NCI-H2029 treated with DMSO at 0.1 percent for 48 hours (cell line): ENCODE data around the gene GDF2.

Experiments used
- DNase-seq: peaks from one replicate; lab custom pipeline; 2025; lab: John Stamatoyannopoulos, UW

GDF2 gene

DNA sequence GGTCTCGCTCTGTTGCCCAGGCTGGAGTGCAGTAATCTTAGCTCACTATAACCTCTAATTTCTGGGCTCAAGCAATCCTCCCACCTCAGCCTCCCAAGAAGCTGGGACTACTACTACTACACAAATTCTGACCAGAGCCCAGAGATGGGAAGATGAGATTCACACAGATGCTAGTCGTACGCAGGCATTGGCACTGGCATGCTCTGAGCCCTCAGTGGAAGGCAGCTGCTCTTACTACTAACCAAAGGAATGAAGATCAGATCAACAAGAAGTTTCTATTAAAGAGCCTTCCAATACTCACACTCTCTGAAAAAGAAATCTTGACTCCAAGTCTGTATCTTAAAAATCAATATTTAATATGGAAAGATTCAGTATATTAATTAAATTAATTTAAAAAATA, 10.7 kb downstream of the GDF2 start:
- no peak for DNase-seq

DNA sequence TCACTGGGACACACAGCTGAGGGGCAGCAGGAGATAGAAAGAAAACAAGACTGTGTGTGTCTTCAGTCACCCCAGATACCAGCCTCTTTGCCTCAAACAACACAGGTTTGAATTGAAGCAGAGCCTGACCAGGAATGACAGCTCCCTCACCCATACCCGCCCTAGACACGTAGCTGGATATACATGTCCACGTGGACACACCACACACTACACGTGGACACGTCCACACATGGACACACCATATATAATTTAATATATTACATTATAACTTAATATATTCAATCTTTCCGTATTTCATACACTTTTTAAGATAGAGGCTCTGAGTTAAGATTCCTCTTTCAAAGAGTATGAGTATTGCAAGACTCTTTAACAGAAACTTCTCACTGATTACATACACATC, 11.3 kb downstream of the GDF2 start:
- no peak for DNase-seq

DNA sequence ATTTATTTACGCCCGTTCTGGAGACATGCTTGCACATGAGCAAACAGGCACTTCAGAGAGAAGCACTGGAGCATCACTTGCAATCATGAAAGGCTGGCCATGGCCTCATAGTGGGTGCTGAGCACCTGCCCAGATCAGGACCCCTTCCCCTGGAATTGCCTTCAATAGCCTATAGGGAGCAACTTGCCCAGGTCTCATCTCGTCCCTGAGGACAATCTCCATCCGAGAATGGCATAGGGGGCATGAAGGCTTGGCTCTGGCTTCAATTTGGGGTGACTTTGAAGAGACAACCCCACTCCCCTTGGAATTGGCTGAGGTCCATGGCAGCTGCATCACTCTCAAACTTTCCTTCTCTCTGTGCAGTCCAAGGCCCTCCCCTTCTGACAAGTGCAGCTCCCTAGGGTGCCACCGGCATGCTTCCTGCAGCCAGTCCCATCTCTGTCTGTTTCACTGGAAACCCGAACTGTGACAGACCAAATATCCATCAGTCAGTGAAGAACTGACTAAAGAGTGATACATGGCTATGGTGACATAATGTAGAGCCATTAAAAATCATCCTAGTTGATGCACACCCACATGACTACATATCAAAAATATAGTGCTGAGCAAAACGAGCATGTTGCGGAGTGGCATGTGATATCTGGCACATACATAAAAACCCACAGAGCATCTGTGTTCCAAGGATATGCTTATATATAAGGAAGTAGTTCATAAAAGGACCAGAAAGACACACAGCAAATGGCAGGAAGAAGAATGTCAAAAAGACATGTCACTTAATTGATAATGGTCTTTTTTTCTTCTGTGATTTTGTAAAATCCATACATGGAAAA, 12.4 kb downstream of the GDF2 start:
- DNase-seq, result no peak

DNA sequence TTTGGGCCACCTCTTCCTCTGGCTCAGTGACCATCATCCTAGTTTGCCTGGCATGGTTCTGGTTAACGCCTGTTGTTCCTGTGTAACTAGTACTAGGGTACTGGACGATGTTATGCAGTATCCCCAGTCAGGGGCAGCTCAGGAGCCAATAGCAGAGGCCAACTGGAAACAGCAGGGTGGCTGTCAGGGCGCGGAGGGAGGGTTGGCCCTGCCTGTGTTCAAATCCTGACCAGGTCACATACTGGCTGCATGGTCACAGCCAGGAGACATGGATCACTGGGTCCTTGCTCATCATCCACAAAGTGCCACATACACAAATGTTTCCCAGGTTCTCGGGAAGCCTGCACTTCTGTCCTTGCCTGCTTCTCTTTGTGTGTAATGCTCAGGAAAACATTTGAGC, 13.7 kb downstream of the GDF2 start:
- DNase-seq, result no peak

DNA sequence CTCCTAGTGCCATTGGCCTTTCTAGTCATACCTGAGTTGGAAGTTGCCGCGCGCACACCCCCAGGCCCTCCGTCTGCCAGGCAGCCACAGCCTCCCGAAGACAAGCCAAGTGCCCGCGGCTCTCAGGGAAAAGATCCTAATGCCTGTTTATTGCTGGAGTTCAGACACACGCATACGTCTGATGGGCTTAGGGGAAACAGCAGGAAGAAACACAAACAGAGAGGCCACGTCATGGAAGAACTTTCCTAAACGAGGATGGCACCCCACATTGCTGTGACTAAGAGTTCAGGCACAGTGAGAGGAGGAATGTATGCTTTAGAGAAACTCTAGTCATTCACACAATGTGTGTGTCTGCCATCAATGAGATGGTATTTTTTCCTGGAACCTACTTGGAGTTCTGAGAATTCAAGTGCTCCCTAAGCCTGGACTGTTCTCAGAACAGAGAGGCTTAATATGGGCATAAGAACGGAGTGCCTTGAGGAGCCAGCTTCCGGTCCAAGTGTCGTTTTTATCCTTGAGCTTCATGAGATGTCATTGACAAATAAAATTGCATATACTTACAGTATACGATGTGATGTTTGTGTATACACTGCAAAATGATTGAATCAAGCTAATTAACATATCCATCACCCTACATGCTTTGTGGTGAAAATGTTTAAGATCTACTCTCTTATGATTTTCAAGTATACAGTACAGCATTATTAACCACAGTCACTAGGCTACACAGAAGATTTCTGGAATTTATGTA, 14.3 kb downstream of the GDF2 start:
- no peak for DNase-seq

DNA sequence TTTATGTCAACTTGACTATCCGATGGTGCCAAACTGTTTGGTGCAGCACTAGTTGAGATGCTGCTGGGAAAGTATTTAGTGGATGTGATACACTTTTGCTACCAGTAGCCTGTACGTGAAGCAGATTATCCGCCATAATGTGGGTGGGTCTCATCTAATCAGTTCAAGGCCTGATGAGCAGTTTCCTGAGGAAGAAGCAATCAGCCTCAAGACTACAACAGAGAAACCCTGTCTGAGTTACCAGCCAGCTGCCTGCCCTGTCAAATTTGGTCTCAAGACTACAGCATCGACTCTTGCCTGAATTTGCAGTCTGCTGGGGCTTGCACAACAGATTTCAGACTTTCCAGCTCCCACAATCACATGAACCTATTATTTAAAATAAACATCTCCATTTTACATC, 15.1 kb downstream of the GDF2 start:
- no peak for DNase-seq

DNA sequence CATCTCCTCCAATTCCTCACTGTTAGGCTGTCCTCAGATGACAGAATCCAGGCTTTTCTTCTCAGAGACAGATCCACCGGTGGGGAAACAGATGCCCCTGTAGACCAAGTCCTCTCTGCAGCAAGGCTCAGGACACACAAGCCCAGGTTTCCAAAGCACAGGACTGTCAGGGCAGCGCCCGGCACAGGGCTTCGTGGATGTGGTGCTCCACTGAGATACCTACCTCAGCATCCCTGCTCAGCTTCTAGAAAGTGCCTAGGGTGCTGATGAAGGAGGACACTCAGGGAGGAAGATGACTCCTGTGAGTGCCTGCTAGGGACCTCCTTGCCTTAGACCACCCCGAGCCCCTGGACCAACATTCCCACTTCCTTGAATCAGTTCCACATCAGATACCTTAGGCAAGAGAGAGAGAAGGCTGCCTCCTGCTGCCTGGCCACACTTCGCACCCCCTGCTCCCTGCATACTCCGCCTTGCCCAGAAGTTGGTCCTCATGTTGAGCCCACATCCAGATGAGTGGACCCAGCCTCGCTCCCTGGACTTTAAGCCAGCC, 17.0 kb downstream of the GDF2 start:
- DNase-seq, result no peak

DNA sequence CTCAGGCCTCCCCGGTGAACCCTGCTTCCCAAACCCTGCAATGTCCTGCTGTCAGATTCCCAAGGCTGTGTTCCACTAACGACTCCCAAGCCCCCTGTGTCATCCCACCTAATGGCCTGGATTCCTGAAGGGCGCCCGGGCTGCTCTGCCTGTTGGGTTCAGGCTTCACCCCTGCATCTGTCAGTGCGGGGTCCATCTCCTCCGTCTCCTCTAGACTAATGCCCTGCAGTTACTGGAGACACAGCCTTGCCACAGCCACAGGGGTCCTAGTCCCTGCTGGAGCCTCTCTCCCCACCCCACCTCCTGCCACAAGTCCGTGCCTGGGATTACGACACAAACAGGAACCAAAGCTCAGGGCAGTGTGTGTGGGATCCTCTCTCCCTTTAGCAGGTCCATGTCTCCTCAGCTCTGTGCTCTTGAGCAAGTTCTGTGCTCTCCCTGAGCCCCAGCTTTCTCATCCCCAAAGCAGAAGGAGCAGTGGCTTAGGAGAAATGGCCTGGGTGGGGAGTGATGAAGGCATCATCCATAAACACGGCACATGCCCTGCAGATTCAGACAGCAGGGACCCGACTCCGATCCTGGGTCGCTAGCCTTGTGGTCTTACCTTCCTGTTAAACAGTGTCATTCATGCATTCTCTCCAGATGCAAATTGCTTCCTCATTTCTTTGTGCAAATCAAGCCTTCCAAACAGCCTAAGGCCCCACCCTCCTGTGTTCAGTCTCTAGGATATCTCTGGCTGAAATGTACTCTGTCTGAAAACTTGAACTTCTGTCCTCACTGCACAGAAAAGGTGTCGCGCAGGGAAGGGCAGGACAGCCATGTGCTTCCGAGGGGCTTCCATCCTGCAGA, 17.7 kb downstream of the GDF2 start:
- DNase-seq, result no peak

DNA sequence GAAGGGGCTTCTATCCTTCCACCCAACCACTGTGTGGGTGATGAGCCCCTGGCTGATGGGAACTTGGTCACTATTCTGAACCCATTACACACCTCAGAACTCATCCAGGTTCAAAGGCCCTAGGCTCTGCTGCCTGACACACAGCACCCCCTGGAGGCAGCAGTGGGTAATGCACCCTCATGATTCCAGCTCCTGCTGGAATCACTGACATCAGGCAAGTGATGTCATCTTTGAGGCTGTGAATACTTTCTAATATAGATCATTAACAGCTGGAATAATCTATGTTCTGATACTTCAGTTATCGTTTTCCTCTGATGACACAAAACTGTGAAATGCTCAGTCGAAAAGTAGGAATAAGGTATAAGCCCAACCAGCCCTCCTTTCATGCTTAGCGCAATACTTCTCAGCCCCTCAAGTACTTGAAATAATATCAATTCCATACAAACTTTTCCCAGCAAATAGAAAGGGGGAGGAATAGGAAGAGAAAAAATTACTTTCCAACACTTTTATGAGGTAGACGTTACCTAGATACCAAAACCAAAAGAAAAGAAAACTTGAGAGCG, 18.4 kb downstream of the GDF2 start:
- no peak for DNase-seq

DNA sequence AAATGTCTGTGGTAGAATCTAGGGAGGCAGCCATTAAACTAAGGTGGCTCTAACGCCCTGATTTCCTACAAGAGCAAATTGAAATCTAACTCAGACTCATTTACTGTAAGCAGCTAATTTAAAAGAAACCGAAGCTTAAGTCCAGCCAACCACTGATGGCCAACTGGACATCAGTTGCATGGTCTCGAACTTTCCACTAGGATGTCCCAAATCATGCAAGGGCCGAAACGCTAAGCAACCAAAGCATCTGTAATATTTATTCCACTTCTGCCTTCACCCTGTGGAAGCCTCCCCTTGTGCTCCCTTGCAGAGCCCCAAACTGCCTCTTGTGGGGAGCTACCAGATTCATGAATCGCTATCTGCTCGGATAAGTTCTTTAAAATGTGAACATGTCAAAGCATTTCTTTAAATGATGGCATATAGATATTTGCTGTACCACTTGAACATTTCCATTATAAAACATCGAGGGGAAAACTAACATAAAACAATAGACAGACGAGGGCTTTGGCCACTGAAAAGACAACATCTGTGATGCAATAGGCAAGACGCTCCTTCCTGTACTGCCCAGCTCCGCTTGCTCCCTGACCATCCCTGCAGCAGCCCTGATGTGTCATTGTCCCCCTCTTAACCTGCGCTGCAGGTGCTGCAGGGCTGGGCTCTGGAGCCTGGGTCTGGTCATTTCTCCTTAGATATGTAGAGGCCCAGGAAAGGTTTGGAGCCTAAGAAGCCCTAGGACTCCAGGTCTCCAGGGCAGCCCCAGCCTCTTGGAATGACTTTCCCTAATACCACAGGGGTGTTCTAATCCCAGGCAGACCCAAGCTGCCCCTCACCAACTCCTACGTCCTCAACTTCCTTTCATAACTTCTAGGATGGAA, 23.0 kb downstream of the GDF2 start:
- DNase-seq, result no peak

DNA sequence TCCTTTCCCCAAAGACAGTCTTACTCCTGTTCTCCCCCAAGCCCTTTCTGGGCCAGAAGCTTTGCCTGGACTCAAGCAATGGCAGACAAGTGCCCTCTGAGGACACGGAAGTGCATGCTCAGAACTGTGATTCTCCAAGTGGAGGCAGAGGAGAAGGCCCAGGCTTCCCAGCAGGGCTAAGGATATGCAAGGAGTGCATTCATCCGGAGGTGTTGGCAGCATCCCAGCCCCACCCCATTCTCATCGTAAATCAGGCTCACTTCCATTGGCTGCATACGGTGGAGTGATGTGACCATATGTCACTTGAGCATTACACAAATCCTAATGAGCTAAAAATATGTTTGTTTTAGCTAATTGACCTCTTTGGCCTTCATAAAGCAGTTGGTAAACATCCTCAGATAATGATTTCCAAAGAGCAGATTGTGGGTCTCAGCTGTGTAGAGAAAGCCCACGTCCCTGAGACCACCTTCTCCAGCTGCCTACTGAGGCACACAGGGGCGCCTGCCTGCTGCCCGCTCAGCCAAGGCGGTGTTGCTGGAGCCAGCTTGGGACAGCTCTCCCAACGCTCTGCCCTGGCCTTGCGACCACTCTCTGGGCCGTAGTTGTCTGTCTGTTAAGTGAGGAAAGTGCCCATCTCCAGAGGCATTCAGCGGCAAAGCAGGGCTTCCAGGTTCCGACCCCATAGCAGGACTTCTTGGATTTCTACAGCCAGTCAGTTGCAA, 24.5 kb downstream of the GDF2 start:
- DNase-seq, result no peak

DNA sequence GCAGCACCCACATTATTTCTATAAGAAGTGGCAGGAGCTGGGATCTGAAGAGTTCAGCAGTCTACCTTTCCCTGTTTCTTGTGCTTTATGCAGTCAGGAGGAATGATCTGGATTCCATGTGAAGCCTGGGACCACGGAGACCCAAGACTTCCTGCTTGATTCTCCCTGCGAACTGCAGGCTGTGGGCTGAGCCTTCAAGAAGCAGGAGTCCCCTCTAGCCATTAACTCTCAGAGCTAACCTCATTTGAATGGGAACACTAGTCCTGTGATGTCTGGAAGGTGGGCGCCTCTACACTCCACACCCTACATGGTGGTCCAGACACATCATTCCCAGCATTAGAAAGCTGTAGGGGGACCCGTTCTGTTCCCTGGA, 25.0 kb downstream of the GDF2 start:
- DNase-seq, result no peak

DNA sequence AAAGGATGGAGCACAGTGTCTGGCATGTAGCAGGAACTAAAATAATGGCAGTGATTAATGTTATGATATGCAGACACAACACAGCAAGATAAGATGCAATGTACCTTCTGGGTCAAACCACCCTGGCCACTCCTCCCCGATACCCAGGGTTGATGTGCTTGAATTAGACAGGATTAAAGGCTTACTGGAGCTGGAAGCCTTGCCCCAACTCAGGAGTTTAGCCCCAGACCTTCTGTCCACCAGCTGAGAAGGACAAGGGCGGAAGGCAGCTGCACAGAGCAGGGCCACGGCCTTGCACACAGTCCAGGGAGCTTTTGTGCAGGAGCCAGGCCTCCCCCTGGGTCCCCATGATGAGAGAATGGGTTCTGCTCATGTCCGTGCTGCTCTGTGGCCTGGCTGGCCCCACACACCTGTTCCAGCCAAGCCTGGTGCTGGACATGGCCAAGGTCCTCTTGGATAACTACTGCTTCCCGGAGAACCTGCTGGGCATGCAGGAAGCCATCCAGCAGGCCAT, 25.9 kb downstream of the GDF2 start, which contains the start of gene RBP3:
Gene RBP3 (plus strand): TSS at position 226 of the 514 bp plus-strand sequence. CDS start 122 bp downstream, at position 348.
- no peak for DNase-seq

DNA sequence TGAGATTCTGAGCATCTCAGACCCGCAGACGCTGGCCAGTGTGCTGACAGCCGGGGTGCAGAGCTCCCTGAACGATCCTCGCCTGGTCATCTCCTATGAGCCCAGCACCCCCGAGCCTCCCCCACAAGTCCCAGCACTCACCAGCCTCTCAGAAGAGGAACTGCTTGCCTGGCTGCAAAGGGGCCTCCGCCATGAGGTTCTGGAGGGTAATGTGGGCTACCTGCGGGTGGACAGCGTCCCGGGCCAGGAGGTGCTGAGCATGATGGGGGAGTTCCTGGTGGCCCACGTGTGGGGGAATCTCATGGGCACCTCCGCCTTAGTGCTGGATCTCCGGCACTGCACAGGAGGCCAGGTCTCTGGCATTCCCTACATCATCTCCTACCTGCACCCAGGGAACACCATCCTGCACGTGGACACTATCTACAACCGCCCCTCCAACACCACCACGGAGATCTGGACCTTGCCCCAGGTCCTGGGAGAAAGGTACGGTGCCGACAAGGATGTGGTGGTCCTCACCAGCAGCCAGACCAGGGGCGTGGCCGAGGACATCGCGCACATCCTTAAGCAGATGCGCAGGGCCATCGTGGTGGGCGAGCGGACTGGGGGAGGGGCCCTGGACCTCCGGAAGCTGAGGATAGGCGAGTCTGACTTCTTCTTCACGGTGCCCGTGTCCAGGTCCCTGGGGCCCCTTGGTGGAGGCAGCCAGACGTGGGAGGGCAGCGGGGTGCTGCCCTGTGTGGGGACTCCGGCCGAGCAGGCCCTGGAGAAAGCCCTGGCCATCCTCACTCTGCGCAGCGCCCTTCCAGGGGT, 26.6 kb downstream of the GDF2 start:
- no peak for DNase-seq

DNA sequence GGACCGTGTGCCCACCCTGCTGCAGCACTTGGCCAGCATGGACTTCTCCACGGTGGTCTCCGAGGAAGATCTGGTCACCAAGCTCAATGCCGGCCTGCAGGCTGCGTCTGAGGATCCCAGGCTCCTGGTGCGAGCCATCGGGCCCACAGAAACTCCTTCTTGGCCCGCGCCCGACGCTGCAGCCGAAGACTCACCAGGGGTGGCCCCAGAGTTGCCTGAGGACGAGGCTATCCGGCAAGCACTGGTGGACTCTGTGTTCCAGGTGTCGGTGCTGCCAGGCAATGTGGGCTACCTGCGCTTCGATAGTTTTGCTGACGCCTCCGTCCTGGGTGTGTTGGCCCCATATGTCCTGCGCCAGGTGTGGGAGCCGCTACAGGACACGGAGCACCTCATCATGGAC, 27.3 kb downstream of the GDF2 start:
- DNase-seq, result no peak

DNA sequence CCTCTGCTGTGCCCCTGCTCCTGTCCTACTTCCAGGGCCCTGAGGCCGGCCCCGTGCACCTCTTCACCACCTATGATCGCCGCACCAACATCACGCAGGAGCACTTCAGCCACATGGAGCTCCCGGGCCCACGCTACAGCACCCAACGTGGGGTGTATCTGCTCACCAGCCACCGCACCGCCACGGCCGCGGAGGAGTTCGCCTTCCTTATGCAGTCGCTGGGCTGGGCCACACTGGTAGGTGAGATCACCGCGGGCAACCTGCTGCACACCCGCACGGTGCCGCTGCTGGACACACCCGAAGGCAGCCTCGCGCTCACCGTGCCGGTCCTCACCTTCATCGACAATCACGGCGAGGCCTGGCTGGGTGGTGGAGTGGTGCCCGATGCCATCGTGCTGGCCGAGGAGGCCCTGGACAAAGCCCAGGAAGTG, 27.7 kb downstream of the GDF2 start:
- no peak for DNase-seq

DNA sequence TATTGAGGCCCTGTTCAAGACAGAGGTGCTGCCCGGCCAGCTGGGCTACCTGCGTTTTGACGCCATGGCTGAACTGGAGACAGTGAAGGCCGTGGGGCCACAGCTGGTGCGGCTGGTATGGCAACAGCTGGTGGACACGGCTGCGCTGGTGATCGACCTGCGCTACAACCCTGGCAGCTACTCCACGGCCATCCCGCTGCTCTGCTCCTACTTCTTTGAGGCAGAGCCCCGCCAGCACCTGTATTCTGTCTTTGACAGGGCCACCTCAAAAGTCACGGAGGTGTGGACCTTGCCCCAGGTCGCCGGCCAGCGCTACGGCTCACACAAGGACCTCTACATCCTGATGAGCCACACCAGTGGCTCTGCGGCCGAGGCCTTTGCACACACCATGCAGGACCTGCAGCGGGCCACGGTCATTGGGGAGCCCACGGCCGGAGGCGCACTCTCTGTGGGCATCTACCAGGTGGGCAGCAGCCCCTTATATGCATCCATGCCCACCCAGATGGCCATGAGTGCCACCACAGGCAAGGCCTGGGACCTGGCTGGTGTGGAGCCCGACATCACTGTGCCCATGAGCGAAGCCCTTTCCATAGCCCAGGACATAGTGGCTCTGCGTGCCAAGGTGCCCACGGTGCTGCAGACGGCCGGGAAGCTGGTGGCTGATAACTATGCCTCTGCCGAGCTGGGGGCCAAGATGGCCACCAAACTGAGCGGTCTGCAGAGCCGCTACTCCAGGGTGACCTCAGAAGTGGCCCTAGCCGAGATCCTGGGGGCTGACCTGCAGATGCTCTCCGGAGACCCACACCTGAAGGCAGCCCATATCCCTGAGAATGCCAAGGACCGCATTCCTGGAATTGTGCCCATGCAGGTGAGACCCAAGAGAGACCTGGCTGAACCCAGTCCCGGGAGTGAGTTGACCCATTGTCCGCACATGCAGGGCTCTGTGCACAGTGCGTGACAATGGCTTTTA, 28.7 kb downstream of the GDF2 start:
- DNase-seq, result no peak
